ENCODE measurements around the gene CACNB1.

GRCh38 chr17:39235555-39236449, 38.3 kb upstream of the CACNB1 start:
- TF ChIP-seq MAX (IDR thresholded peaks at IDR 0.05; ENCODE audit: low read depth, low read length) (peak; percentile 55), CTCF (IDR thresholded peaks at IDR 0.05; ENCODE audit: low read depth, low read length) (peak; percentile 99), POLR2A (IDR thresholded peaks at IDR 0.05; ENCODE audit: extremely low read depth, insufficient read length) (no peak)

Data from NB4 (cell line).